Effector memory CD4-positive, alpha-beta T cell (primary cell): Measurements from ENCODE around the gene POU2AF1.

ENCODE experiments used
- DNase-seq, 3 donors: peaks; one replicate each; pipeline ENCODE4 v3.0.0-alpha.2; 2020
- H3K27ac ChIP-seq: 2 replicates; pipeline ENCODE4 v1.7.0; 2013; ENCODE audit warnings: mild to moderate bottlenecking, low read length, moderate library complexity; ENCODE audit not compliant: insufficient read depth, poor library complexity, severe bottlenecking
- H3K27me3 ChIP-seq: replicated peaks from 2 replicates; pipeline ENCODE4 v1.7.0; 2013; ENCODE audit warnings: mild to moderate bottlenecking, low read length; ENCODE audit not compliant: insufficient read depth, control insufficient read depth, poor library complexity, severe bottlenecking
- H3K36me3 ChIP-seq: 2 replicates; pipeline ENCODE4 v1.7.0; 2013; ENCODE audit warnings: mild to moderate bottlenecking, low read length, moderate library complexity; ENCODE audit not compliant: control insufficient read depth, insufficient read depth
- H3K4me1 ChIP-seq: 2 replicates; pipeline ENCODE4 v1.7.0; 2013; ENCODE audit warnings: low read length, mild to moderate bottlenecking; ENCODE audit not compliant: control insufficient read depth, insufficient read depth, poor library complexity, severe bottlenecking
- H3K4me3 ChIP-seq: 2 replicates; pipeline ENCODE4 v1.7.0; 2013; ENCODE audit warnings: low read length, low read depth, mild to moderate bottlenecking; ENCODE audit not compliant: insufficient read depth, poor library complexity, severe bottlenecking
- H3K9me3 ChIP-seq: 2 replicates; pipeline ENCODE4 v1.7.0; 2013; ENCODE audit warnings: mild to moderate bottlenecking, low read length, moderate library complexity; ENCODE audit not compliant: control insufficient read depth

The POU2AF1 gene

GRCh38 chr11:111334532-111335502, 44.3 kb downstream of the POU2AF1 start:
- Histone ChIP-seq H3K4me3 (no peak overlapping the region), H3K27me3 (no peaks in the 10 kb centered on the region), H3K36me3 (no peaks in the 10 kb centered on the region), H3K9me3 (no peaks in the 10 kb centered on the region), H3K4me1 (no peaks in the 10 kb centered on the region), H3K27ac (no peak overlapping the region)
- no peak for DNase-seq

- no peaks in the 10 kb centered on the region for H3K9me3 ChIP-seq
- no peak for DNase-seq
- H3K36me3 ChIP-seq: no peaks in the 10 kb centered on the region
- H3K27ac ChIP-seq: no peak overlapping the region
- H3K27me3 ChIP-seq: no peaks in the 10 kb centered on the region
- H3K4me1 ChIP-seq: no peaks in the 10 kb centered on the region
- H3K4me3 ChIP-seq: no peak overlapping the region
Observed at GRCh38 chr11:111331711-111332479, 47.2 kb downstream of the POU2AF1 start.

- Histone ChIP-seq H3K4me1 (no peaks in the 10 kb centered on the region), H3K36me3 (no peaks in the 10 kb centered on the region), H3K9me3 (no peaks in the 10 kb centered on the region), H3K4me3 (no peak overlapping the region), H3K27ac (no peak overlapping the region), H3K27me3 (no peaks in the 10 kb centered on the region)
- no peak for DNase-seq
Observed at GRCh38 chr11:111330234-111330893, 48.7 kb downstream of the POU2AF1 start.

GRCh38 chr11:111329306-111330204, 49.5 kb downstream of the POU2AF1 start:
- H3K27ac ChIP-seq: no peak overlapping the region
- no peaks in the 10 kb centered on the region for H3K36me3 ChIP-seq
- no peaks in the 10 kb centered on the region for H3K9me3 ChIP-seq
- no peaks in the 10 kb centered on the region for H3K4me1 ChIP-seq
- no peak overlapping the region for H3K4me3 ChIP-seq
- DNase-seq: no peak
- H3K27me3 ChIP-seq: no peaks in the 10 kb centered on the region

- Histone ChIP-seq H3K9me3 (no peaks in the 10 kb centered on the region), H3K4me1 (no peaks in the 10 kb centered on the region), H3K27ac (no peak overlapping the region), H3K36me3 (no peaks in the 10 kb centered on the region), H3K27me3 (no peaks in the 10 kb centered on the region), H3K4me3 (no peak overlapping the region)
- no peak for DNase-seq
Observed at GRCh38 chr11:111327908-111328624, 51.0 kb downstream of the POU2AF1 start.

- DNase-seq: no peak
- H3K27ac ChIP-seq: no peak overlapping the region
- no peaks in the 10 kb centered on the region for H3K9me3 ChIP-seq
- no peak overlapping the region for H3K4me3 ChIP-seq
- no peaks in the 10 kb centered on the region for H3K36me3 ChIP-seq
- H3K27me3 ChIP-seq: no peaks in the 10 kb centered on the region
- no peaks in the 10 kb centered on the region for H3K4me1 ChIP-seq
Observed at GRCh38 chr11:111326824-111327223, 52.3 kb downstream of the POU2AF1 start.

DNA sequence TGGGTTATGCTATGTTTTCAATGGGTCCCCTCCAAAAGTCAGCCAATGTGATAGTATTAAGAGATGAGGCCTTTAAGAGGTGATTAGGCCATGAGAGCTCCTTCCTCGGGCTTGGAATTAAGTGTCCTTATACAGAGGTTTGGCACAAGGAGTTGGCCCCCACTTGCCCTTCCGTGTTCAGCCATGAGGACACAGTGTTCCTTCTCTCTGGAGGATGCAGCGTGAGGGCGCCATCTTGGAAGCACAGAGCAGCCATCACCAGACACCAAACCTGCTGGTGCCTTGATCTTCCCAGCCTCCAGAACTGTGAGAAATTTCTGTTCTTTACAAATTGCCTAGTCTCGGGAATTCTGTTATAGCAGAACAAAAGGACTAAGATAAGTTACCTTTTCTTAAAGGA, 53.8 kb downstream of the POU2AF1 start:
- H3K4me3 ChIP-seq: no peak overlapping the region
- DNase-seq: no peak
- H3K9me3 ChIP-seq: no peaks in the 10 kb centered on the region
- H3K27me3 ChIP-seq: no peaks in the 10 kb centered on the region
- no peaks in the 10 kb centered on the region for H3K4me1 ChIP-seq
- no peaks in the 10 kb centered on the region for H3K36me3 ChIP-seq
- H3K27ac ChIP-seq: no peak overlapping the region

DNA sequence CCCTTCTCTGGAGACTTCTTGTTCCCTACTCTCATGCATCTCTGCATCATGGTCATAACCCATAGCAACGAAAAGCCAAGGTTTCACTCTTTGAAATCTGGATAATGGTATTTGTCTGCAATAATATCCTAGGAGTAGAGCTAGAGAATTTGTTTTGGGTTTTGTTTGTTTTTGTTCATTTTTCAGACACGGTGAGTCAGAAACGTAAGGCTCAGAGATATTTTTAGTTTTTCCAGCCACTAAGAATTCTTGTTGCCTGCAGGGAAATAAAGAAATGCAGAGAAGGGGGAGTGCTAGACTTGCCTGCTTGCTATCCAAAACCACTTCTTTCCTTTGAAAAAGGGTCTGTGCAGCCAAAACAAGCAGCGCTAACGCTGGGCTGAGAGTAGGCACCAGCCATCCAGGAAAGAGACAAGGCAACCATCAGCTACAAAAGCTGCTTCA, 54.8 kb downstream of the POU2AF1 start:
- H3K9me3 ChIP-seq: no peaks in the 10 kb centered on the region
- H3K27ac ChIP-seq: no peak overlapping the region
- no peaks in the 10 kb centered on the region for H3K27me3 ChIP-seq
- no peak overlapping the region for H3K4me3 ChIP-seq
- no peaks in the 10 kb centered on the region for H3K36me3 ChIP-seq
- no peak for DNase-seq
- no peaks in the 10 kb centered on the region for H3K4me1 ChIP-seq

DNA sequence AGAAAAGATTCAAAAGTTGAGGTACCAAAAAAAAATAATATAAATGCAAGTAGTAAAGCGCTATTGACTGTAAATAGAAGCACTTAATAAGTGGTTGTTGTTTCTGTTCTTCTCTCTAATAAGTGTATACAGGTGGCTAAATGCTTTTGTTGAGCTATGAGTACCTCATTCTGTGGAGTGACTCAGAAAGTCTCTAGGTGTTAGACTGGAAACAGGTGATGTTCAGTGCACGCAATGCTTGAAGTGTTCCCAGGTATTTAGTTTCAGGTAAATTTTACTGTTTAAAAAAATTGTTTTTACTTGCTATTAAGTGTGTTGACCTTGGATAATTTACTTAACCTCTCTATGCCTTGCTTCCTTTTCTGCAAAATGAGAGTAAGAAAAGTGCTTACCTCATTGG, 56.5 kb downstream of the POU2AF1 start:
- H3K27me3 ChIP-seq: no peaks in the 10 kb centered on the region
- no peak overlapping the region for H3K4me3 ChIP-seq
- H3K36me3 ChIP-seq: no peaks in the 10 kb centered on the region
- H3K4me1 ChIP-seq: no peaks in the 10 kb centered on the region
- H3K9me3 ChIP-seq: no peaks in the 10 kb centered on the region
- no peak overlapping the region for H3K27ac ChIP-seq
- DNase-seq: no peak
